ENCODE results near the gene ZSCAN25. TPM values are rescaled to one million over a fixed set of nuclear protein-coding genes. Genes with fewer than 3 reads are reported as not detected.

The ZSCAN25 gene
- total and polyA plus RNA-seq, 2 of the 13 experiments (the other 11 are each of a cell fraction or from before 2014, with no cell fraction given), result 12.1 to 16.8 TPM

DNA sequence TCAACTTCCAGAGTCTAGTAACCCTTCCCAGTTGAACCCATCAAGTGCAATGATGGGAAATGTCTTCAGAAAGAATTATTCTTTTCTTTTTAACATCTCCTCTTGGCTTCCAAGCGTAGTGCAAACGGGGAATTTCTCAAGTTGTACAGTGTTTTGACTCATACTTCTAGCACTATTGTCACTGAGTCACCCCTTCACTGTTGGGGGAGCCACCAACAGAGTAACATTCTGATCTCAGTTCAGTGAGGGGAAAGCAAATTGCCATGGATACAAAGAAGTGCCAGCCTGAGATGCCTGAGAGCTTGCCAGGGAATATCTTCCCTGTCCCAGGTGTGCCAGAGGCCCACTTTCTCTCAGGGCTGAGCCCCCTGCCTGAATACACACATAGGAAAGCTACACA, 32.1 kb downstream of the ZSCAN25 start (continued):
- TF ChIP-seq PHF21A (CRISPR knock-in tag; IDR thresholded peaks at IDR 0.05), result no peak
- TF ChIP-seq HBP1 (CRISPR knock-in tag; IDR thresholded peaks at IDR 0.05; ENCODE audit: low read depth), result no peak
- no peak for TF ChIP-seq CREB1 (IDR thresholded peaks at IDR 0.05)
- no peak for TF ChIP-seq CREB1 (CRISPR knock-in tag; IDR thresholded peaks at IDR 0.05)

GRCh38 chr7:99651290-99651689, 34.5 kb downstream of the ZSCAN25 start:
- ChIA-PET POLR2A (no interaction called here), CTCF (ENCODE audit: low intra/inter-chr PET ratio, low total read pairs) (no interaction called here)
- TF ChIP-seq MAFK (conservative IDR thresholded peaks at IDR 0.05 in 1 of 2, IDR thresholded peaks at IDR 0.05 in 1 of 2; ENCODE audit: low read length in 2 of 2) (peak; percentile 75 to 89; a peak in 3 of 4 replicates), ZNF547 (CRISPR knock-in tag; IDR thresholded peaks at IDR 0.05) (no peak), ZFP82 (CRISPR knock-in tag; IDR thresholded peaks at IDR 0.05; ENCODE audit: borderline replicate concordance) (no peak), ATRX (CRISPR knock-in tag; IDR thresholded peaks at IDR 0.05; ENCODE audit: borderline replicate concordance) (no peak), SMARCC2 (IDR thresholded peaks at IDR 0.05) (no peak), MAFF (IDR thresholded peaks at IDR 0.05; ENCODE audit: low read depth, low read length) (peak; percentile 79), PHF8 (CRISPR knock-in tag; IDR thresholded peaks at IDR 0.05) (no peak), CBX5 (CRISPR knock-in tag; IDR thresholded peaks at IDR 0.05; ENCODE audit: borderline replicate concordance) (no peak), CBX2 (IDR thresholded peaks at IDR 0.05; ENCODE audit: low read depth, low read length) (no peak), CBX2 (CRISPR knock-in tag; IDR thresholded peaks at IDR 0.05; ENCODE audit: low read depth) (no peak), ZBTB7A (CRISPR knock-in tag; IDR thresholded peaks at IDR 0.05) (no peak)
- TF ChIP-seq, protein P1, sequence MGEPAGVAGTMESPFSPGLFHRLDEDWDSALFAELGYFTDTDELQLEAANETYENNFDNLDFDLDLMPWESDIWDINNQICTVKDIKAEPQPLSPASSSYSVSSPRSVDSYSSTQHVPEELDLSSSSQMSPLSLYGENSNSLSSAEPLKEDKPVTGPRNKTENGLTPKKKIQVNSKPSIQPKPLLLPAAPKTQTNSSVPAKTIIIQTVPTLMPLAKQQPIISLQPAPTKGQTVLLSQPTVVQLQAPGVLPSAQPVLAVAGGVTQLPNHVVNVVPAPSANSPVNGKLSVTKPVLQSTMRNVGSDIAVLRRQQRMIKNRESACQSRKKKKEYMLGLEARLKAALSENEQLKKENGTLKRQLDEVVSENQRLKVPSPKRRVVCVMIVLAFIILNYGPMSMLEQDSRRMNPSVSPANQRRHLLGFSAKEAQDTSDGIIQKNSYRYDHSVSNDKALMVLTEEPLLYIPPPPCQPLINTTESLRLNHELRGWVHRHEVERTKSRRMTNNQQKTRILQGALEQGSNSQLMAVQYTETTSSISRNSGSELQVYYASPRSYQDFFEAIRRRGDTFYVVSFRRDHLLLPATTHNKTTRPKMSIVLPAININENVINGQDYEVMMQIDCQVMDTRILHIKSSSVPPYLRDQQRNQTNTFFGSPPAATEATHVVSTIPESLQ (CRISPR knock-in tag; conservative IDR thresholded peaks at IDR 0.05), result no peak
- Histone ChIP-seq H4K20me1 (ENCODE audit: insufficient read depth, low read length) (no peaks in the 10 kb centered on the region), H3K4me1 (ENCODE audit: insufficient read depth, low read length) (no peaks in the 10 kb centered on the region), H3K27ac (ENCODE audit: extremely low read length, insufficient read depth, low read length) (no peak overlapping the region), H3K79me2 (ENCODE audit: insufficient read depth, low read length) (no peaks in the 10 kb centered on the region), H2AFZ (ENCODE audit: low read length) (no peak overlapping the region), H3K4me3 (replicated peaks in 1 of 3; ENCODE audit: insufficient read depth in 1 of 3, low read depth in 2 of 3, low read length in 3 of 3) (no peak overlapping the region), H3K36me3 (replicated peaks in 1 of 2; ENCODE audit: control insufficient read depth in 1 of 2, insufficient read depth in 2 of 2, low read length in 2 of 2) (no peaks in the 10 kb centered on the region; a peak in 1 of 5 replicates), H3K9me3 (ENCODE audit: low read length) (no peaks in the 10 kb centered on the region), H3K27me3 (ENCODE audit: control insufficient read depth in 1 of 2, insufficient read depth in 2 of 2, low read length in 2 of 2) (no peaks in the 10 kb centered on the region), H3K4me2 (ENCODE audit: low read depth, low read length) (no peak overlapping the region), H3K9ac (ENCODE audit: insufficient read depth, low read depth, low read length) (no peak overlapping the region)
- intact Hi-C loops (cut with micrococcal nuclease; ENCODE audit: unreplicated experiment), result no loop called here
- no TSS peak for BruUV-seq (replicated peaks)
- no peak for ATAC-seq
- no peak for DNase-seq (ENCODE audit: low spot score)
- no peak for FAIRE-seq
- in situ Hi-C loops (cut with HindIII; ENCODE audit: extremely low pct_ligation_motif_present, low pct_unique_long_range_greater_than_20kb), result no loop called here
- WGBS (ENCODE audit: low lambda C conversion rate), result 96% methylated on average over 2 of the region's 2 CpGs

Measured in HepG2 (cell line).